CD4-positive, alpha-beta T cell treated with Interleukin-10 for 1 hour (primary cell): Measurements from ENCODE around the gene SLC26A9.
"Not testable (repeated sequence)": the region's sequence is repeated elsewhere in the genome, so short reads cannot be mapped to it uniquely, and the experiment has no call there.

ENCODE experiments used
- DNase-seq: peaks from one replicate; pipeline ENCODE4 v3.0.0-alpha.2; 2020

Gene SLC26A9

DNA sequence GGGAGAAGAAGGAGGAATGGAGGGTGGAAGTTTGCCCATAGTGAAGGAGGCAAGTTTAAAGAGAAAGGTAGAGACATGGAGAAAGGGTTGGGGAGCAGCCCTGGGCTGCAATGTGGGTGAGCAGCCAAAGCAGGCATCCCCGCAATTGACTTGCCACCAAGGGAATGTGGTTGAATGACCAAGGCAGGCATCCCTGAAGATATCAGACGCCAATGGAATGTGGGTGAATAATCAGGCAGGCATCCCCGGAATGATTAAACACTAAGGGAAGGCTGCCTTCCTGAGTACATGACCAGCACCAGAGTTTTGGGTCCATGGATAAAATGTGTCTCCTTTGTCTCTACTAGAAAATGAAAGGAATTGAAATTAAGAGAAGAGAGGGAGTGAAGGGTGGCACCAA lies 53.5 kb downstream of the SLC26A9 start:
- DNase-seq: not testable (repeated sequence)

DNA sequence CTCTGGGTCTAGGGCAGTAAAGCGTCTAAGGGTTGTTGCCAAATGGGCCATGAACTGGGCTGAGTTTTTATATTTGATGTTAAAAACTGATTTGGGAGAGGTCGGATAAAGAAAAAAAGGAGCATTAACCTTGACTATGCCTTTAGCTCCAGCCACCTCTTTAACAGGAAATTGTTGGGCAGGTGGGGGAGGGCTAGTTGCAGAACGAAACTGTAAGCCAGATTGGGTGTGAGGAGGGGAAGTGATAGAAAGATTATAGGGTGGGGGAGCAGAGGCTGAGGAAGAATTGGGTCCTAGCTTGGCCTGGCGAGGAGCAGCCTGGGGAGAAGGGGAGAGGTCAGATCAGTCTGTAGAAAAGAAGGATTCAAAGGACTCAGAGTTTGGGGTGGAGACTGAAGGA lies 54.2 kb downstream of the SLC26A9 start:
- not testable (repeated sequence) for DNase-seq

DNA sequence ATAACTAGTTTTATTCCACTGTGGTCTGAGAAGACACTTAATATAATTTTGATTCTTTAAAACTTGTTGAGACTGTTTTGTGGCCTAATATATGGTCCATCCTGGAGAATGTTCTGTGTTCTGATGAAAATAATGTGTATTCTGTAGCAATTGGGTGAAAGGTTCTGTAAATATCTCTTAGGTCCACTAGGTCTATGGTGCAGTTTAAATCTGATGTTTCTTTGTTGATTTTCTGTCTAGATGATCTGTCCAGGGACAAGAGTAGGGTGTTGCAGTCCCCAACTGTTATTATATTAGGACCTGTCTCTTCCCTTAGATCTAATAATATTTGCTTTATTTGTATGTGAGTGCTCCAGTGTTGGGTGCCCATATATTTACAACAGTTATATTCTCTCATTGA lies 59.5 kb downstream of the SLC26A9 start:
- DNase-seq: no peak

DNA sequence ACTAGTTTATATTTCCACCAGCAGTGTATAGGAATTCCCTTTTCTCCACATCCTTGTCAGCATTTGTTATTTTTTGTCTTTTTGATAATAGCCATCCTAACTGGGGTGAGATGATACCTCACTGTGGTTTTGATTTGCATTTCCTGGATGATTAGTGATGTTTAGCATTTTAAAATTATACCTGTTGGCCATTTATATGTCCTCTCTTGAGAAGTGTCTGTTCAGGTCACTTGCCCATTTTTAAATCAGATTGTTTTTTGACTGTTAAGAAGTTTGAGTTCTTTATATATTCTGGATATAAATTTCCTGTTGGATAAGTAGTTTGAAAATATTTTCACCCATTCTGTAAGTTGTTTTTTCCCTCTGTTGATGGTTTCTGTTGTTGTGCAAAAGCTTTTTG lies 62.3 kb downstream of the SLC26A9 start:
- DNase-seq: no peak

DNA sequence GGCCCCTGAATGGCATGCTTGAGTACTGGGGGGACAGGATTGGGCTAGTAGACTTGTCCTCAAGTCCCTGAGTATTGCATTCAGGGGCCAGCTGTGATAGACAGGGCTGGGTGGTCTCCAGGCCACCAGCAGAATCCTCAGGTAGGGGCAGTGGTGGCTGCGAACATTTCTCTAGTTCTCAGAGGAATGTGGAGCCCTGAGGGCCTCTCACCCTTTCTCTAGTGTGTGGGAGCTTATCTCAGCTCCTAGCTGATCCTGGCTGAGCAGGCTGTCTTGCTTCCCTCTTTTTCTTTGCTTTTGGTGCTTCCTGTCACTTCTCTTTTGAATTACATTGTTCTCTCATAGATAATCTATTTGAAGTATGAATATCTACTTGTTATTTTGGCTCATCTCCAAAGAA lies 63.3 kb downstream of the SLC26A9 start:
- no peak for DNase-seq

DNA sequence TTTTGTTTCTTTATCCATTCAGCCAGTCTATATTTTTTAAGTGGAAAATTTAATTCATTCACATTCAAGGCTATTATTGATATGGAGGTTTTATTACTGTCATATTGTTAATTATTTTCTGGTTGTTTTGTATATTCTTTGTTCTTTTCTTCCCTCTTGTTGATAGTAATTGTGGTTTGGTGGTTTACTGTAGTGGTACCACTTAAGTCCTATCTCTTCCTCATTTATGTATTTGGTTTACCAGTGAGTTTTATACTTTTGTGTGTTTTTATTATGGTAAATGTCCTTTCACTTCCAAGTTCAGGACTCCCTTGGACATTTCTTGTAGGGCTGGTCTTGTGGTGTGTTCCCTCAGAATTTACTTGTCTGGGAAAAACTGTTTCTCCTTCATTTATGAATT lies 65.2 kb downstream of the SLC26A9 start:
- DNase-seq: no peak

DNA sequence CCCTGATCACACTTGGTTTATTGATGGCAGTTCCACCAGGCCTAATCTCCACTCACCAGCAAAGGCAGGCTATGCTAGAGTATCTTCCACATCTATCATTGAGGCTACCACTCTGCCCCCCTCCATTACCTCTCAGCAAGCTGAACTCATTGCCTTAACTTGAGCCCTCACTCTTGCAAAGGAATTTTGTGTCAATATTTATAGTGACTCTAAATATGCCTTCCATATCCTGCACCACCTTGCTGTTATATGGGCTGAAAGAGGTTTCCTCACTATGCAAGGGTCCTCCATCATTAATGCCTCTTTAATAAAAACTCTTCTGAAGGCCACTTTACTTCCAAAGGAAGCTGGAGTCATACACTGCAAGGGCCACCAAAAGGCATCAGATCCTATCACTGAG lies 70.1 kb downstream of the SLC26A9 start:
- DNase-seq: not testable (repeated sequence)

DNA sequence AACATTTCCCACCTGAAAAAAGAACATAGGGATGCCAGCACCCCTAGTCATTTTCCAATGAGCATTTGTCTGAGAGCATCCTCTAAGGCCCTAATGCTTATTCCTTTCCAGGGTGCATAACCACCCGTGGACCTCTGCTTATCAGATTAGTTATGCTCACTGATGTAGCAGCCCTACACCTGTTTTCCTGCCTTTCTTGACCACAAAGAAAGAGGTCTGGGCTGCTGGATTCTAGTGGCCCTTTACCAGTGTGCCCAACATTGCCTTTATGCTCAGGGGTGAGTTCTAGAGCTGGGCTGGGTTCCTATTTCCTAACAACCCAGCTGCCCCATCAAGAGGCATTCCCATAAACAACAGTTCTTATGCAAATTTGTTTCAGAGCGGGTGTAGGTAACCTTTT lies 73.0 kb downstream of the SLC26A9 start:
- no peak for DNase-seq
